Measurements from ENCODE around the gene DPM1.

DNA sequence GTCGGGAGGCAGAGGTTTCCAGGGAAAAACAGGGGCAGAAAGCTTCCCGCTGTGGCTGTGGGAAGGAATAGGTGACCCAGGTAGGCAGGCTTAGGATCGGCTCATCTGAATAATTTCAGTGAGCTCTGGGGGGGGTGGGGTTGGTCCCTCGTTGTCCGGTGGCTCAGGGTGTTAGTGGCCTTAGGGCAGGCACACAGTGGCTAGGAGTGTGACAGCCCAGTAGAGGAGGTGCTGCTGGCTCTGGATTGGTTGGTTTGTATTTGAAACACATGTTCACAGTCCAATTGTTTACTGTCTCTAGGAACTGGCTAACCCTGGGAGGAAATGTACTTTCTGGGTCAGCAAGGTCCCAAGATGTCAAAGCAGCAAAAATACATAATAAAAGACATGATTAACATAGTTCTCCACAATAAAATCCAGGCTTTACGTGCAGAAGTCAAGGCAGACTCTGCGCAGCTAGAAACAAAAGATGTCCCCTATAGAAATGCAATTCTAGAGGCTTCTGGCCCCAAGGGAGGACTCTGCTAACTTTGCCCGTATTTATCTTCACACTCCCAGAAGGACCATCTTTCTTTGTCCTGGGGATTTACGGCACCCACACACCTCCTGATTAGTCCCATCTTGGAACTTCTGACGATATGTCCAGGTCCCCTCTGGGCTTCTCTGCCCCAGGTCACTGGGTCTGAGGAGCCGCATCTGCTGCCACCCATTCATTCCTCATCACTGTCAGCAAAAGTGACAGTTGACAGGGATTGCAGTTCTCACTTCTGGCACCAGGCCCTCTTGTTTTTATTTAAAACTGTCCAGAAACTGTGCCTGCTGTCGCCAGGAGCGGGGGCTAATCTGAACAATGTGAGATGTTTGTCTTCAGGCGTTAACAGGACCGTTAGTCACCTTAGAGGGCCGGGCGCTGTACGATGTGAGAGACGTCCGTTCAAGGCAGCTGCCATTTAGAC lies 19.0 kb upstream of the DPM1 start:
- TF ChIP-seq POLR2AphosphoS5 (IDR thresholded peaks at IDR 0.05; ENCODE audit: low read depth, low read length) (no peak), POLR2A (IDR thresholded peaks at IDR 0.05; ENCODE audit: low read depth, low read length) (no peak), TAF1 (IDR thresholded peaks at IDR 0.05; ENCODE audit: low read depth, low read length) (no peak), POU2F2 (IDR thresholded peaks at IDR 0.05; ENCODE audit: low read depth, low read length) (no peak), SPI1 (IDR thresholded peaks at IDR 0.05; ENCODE audit: low read depth, low read length) (no peak), PAX5 (IDR thresholded peaks at IDR 0.05; ENCODE audit: insufficient read depth, low read length, severe bottlenecking) (no peak)
